ENCODE data around the gene HACD3. TPM values are rescaled to one million over a fixed set of nuclear protein-coding genes. Genes with fewer than 3 reads are reported as not detected.
A peak's percentile ranks its signal among the peaks of the same experiment; 100 is the strongest.
"Not testable (repeated sequence)": the region's sequence is repeated elsewhere in the genome, so short reads cannot be mapped to it uniquely, and the experiment has no call there.

HACD3 gene
- total and polyA plus RNA-seq, 9 of the 15 experiments (the other 6 are each of a cell fraction or from before 2014, with no cell fraction given), result 48.1 to 117 (median 72.8) TPM

- intact Hi-C loops (cut with micrococcal nuclease); ATAC-seq; H3K9ac ChIP-seq (ENCODE audit: insufficient read depth in 1 of 2, low read depth in 2 of 2, low read length in 2 of 2); H3K9me1 ChIP-seq (ENCODE audit: control insufficient read depth, insufficient read depth, low read length); FAIRE-seq; H3K27me3 ChIP-seq (ENCODE audit: control insufficient read depth in 2 of 2, insufficient read depth in 2 of 2, low read length in 2 of 2); CTCF ChIA-PET (ENCODE audit: low intra/inter-chr PET ratio); H3K4me3 ChIP-seq; in situ Hi-C loops (cut with MboI); BruUV-seq (replicated peaks); H3K9me3 ChIP-seq (replicated peaks; ENCODE audit: control insufficient read depth, insufficient read depth, low read depth, low read length); DNase-seq (ENCODE audit: extremely low read depth in 1 of 4, low spot score in 3 of 4); H2AFZ ChIP-seq (ENCODE audit: low read depth, low read length): not testable (repeated sequence)
- 0 out of 3 replicates have a peak overlapping the region, but pooled peaks have one; percentile 57 for H3K27ac ChIP-seq (ENCODE audit: extremely low read depth, low read depth, low read length)
- POLR2A ChIA-PET, result interaction anchor here (0.6 to 1.9 kb wide), 7 partner anchors 9 to 146 kb away, joined by 3 to 6 read pairs (median 3); no protein-coding TSS in a partner anchor
- peaks cover 17% of the 10 kb centered on the region for H4K20me1 ChIP-seq (replicated peaks; ENCODE audit: control insufficient read depth, insufficient read depth, low read length)
- peaks cover 87% of the 10 kb centered on the region for H3K79me2 ChIP-seq (ENCODE audit: control insufficient read depth, insufficient read depth, low read length)
- H3K4me2 ChIP-seq (ENCODE audit: insufficient read depth, low read length), result peak overlapping the region; percentile 52; the same call in 1 of the 2 replicates
- peaks cover 4 to 25% of the 10 kb centered on the region in 2 experiments; a peak in 3 of 5 replicates for H3K4me1 ChIP-seq (replicated peaks in 1 of 2; ENCODE audit: control insufficient read depth in 2 of 2, insufficient read depth in 2 of 2, low read length in 2 of 2)
- H3K36me3 ChIP-seq (ENCODE audit: control insufficient read depth, insufficient read depth, low read length), result peaks cover 19% of the 10 kb centered on the region
- 87% methylated on average over 5 of the region's 9 CpGs for WGBS (ENCODE audit: insufficient coverage, low coverage, missing lambda C conversion rate)
- TF ChIP-seq KDM1A (IDR thresholded peaks at IDR 0.05) (0 out of 4 replicates have a peak, but pooled peaks of 1 of the 2 experiments have one; percentile 13), SMARCA5 (IDR thresholded peaks at IDR 0.05) (peak; percentile 28; the same call in 1 of the 2 replicates), LEF1 (IDR thresholded peaks at IDR 0.05) (peak; percentile 46; the same call in 1 of the 2 replicates), ZBTB33 (CRISPR knock-in tag; IDR thresholded peaks at IDR 0.05) (peak; percentile 86; the same call in 1 of the 2 replicates), ZNF384 (IDR thresholded peaks at IDR 0.05; ENCODE audit: low read depth, low read length) (peak; percentile 44; the same call in 1 of the 2 replicates)
These were observed 19.0 kb downstream of the HACD3 start for GRCh38 chr15:65549288-65549687.

Data from K562 (cell line).